ENCODE results near the gene VASH2. TPM values are rescaled to one million over a fixed set of nuclear protein-coding genes. Genes with fewer than 3 reads are reported as not detected.

Gene VASH2
- total RNA-seq, 2 donors from 2014 or later = 1.6 TPM; not detected in 1

DNA sequence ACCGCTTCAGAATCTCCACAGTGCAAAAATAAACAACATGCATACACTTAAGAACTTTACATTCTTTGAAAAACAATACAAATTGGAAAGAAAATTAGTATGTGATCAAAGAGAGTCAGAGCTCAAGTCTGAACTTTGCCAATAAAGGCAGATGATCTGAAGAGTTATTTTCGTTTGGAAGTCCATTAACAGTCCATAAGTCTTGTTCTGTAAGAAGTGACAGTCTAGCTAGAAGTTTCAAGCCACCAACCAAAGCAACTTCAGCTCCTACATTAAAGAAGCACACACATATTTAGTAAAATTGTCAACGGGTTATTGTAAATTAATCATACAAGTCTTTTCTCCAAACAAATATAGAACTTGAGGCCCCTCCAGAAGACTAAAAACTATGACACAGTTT lies 44.6 kb downstream of the VASH2 start:
- Histone ChIP-seq H3K9me3 (no peaks in the 10 kb centered on the region), H3K36me3 (replicated peaks in 1 of 2; ENCODE audit: insufficient read depth in 1 of 2, low read depth in 2 of 2) (peaks cover 4 to 9% of the 10 kb centered on the region in 2 donors), H3K27ac (no peak overlapping the region), H3K4me3 (no peak overlapping the region), H3K27me3 (no peaks in the 10 kb centered on the region), H3K4me1 (no peaks in the 10 kb centered on the region)
- DNase-seq (no peak), ATAC-seq (no peak)
- no peak for TF ChIP-seq POLR2A (IDR thresholded peaks at IDR 0.05)
- TF ChIP-seq, protein P1, sequence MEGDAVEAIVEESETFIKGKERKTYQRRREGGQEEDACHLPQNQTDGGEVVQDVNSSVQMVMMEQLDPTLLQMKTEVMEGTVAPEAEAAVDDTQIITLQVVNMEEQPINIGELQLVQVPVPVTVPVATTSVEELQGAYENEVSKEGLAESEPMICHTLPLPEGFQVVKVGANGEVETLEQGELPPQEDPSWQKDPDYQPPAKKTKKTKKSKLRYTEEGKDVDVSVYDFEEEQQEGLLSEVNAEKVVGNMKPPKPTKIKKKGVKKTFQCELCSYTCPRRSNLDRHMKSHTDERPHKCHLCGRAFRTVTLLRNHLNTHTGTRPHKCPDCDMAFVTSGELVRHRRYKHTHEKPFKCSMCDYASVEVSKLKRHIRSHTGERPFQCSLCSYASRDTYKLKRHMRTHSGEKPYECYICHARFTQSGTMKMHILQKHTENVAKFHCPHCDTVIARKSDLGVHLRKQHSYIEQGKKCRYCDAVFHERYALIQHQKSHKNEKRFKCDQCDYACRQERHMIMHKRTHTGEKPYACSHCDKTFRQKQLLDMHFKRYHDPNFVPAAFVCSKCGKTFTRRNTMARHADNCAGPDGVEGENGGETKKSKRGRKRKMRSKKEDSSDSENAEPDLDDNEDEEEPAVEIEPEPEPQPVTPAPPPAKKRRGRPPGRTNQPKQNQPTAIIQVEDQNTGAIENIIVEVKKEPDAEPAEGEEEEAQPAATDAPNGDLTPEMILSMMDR (IDR thresholded peaks at IDR 0.05) = no peak
- intact Hi-C loops (cut with DNase I) = no loop called here
- WGBS, 2 donors = 78 to 79% methylated on average over 3 of the region's 3 CpGs

DNA sequence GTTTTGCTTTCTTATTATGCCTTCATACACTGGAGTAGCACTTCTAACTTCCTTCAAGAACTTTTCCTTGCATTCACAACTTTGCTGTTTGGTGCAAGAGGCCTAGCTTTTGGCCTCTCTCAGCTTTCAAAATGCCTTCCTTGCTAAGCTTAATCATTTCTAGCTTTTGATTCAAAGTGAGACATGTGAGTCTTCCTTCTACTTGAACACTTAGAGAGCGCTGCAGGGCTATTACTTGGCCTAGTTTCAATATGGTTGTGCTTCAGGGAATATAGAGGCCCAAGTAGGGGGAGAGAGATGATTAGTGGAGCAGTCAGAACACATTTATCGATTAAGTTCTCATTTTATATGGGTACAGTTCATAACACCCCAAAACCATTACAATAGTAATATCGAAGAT lies 52.9 kb downstream of the VASH2 start:
- Histone ChIP-seq H3K4me1 (no peaks in the 10 kb centered on the region), H3K4me3 (no peak overlapping the region), H3K27ac (no peak overlapping the region), H3K27me3 (no peaks in the 10 kb centered on the region), H3K9me3 (no peaks in the 10 kb centered on the region), H3K36me3 (replicated peaks in 1 of 2; ENCODE audit: insufficient read depth in 1 of 2, low read depth in 2 of 2) (peaks cover 0 to 15% of the 10 kb centered on the region in 2 donors)
- ATAC-seq (no peak), DNase-seq (no peak)
- intact Hi-C loops (cut with DNase I) = no loop called here
- TF ChIP-seq POLR2A (IDR thresholded peaks at IDR 0.05) = no peak
- WGBS, 2 donors = 84 to 90% methylated on average over 3 of the region's 3 CpGs

DNA sequence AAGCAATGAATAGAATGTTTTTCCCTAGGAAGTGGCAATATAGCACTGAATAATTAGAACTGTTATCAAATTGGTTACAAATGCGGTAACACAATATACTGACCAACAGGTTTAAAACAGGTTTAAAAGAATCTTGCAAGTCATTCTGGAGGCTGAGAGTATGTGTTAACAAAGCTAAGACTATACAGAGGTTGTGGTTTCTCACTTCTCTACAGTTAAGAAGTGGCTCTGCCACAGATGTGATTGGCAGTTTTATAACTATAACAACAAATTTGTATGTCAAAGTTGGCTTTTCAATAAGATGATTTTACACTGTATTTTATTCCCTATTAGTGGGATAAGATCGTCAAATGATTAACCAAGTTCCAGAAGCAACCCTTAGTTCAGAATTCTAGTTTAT lies 58.2 kb downstream of the VASH2 start:
- Histone ChIP-seq H3K36me3 (replicated peaks in 1 of 2; ENCODE audit: insufficient read depth in 1 of 2, low read depth in 2 of 2) (peaks cover 3 to 6% of the 10 kb centered on the region in 2 donors), H3K4me3 (no peak overlapping the region), H3K27me3 (no peaks in the 10 kb centered on the region), H3K4me1 (no peaks in the 10 kb centered on the region), H3K9me3 (no peaks in the 10 kb centered on the region), H3K27ac (no peak overlapping the region)
- WGBS, 2 donors = 81 to 88% methylated on average over 2 of the region's 2 CpGs
- no peak for TF ChIP-seq POLR2A (IDR thresholded peaks at IDR 0.05)
- TF ChIP-seq, protein P1 (IDR thresholded peaks at IDR 0.05) = no peak
- DNase-seq (no peak), ATAC-seq (no peak)
- intact Hi-C loops (cut with DNase I) = no loop called here

DNA sequence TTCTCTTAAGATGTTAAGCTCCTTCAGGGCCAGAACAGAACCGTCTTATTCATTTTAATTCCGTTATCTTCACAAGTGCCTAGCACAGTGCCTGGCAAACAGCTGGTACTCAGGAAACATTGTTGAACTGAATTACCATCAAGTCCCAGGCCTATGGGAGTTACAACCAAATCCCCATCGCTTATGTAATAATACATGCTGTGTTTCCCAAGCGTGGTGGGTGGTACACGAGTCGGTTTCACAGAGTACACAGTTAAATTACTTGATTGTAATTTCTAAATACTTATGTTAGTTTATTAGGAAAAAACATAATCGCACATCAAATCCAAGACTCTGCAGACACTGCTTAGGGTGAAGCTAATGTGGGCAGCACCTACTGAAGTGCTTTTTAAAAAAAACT lies 64.3 kb downstream of the VASH2 start:
- peaks cover 11% of the 10 kb centered on the region for H3K4me1 ChIP-seq
- intact Hi-C loops (cut with DNase I) = no loop called here
- WGBS, 2 donors = 8 to 11% methylated on average over 7 of the region's 7 CpGs
- H3K27me3 ChIP-seq = no peaks in the 10 kb centered on the region
- TF ChIP-seq POLR2A (IDR thresholded peaks at IDR 0.05) = no peak
- TF ChIP-seq, protein P1 (IDR thresholded peaks at IDR 0.05) = no peak
- H3K27ac ChIP-seq = peak overlapping the region in 3 of 4 donors; percentile 79 to 90 (median 81)
- peak overlapping the region; percentile 88 to 91 for H3K4me3 ChIP-seq
- DNase-seq = no peak
- no peaks in the 10 kb centered on the region for H3K36me3 ChIP-seq (replicated peaks in 1 of 2; ENCODE audit: insufficient read depth in 1 of 2, low read depth in 2 of 2)
- no peaks in the 10 kb centered on the region for H3K9me3 ChIP-seq
- ATAC-seq = no peak

DNA sequence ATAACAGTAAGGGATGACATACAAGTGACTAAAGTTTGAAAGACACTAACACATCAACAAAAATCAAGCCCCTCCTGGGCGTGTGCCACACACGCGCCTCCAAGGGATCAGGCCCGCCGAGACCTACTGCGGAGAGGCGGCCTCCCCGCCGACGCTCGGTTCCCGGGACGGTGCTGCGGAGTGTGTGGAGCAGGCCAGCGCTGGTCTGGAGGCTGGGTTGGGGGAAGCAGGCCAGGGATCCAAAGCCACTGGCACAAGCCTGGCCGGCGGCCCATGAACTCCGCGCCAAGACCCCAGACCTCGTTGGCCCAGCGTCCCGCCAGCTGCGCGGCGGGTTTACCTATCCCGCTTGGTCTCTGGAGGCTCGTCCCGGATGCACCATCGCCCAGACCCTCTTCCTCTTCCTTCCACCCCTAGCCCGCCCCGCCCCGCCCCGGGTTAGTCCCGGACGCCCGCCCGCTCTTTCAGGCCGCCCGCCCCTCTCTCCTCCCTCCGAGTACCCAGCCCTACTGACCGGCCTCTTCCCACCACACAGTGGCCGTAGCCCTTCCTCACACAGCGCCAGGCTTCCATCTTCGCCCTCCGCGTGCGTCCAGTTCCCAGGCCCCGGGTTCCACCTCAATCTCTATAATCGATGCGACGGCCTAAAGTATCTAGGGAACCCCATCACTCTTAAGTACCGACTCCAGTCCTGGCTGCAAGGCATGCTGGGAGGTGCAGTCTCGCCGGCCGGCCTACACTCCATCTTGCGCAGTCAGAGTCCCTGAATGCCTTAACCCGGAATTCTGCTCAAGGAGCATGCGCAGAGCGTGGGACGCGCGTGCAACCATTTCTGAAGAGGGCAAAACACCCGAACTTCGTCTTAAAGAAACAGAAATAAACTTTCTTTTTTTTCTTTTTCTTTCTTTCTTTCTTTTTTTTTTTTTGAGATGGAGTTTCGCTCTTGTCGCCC lies 65.0 kb downstream of the VASH2 start, which contains the start of gene ANGEL2:
Gene ANGEL2 (minus strand): TSS at position 769 of the 952 bp plus-strand sequence. CDS start 196 bp downstream, at position 573.
- WGBS, 2 donors = 0 to 1% methylated on average over 65 to 66 of the region's 66 CpGs

More for the DNA sequence above, 65.0 kb downstream of the VASH2 start, which contains the start of gene ANGEL2:
- intact Hi-C loops (cut with DNase I) = no loop called here
- H3K27me3 ChIP-seq = no peaks in the 10 kb centered on the region
- H3K4me1 ChIP-seq = peaks cover 11% of the 10 kb centered on the region
- no peaks in the 10 kb centered on the region for H3K9me3 ChIP-seq
- ATAC-seq (peak; percentile 98), DNase-seq (peak; percentile 96 to 98 (median 97))
- TF ChIP-seq, protein P1 (IDR thresholded peaks at IDR 0.05) = no peak
- peak in 2 of 3 donors; percentile 75 for TF ChIP-seq POLR2A (IDR thresholded peaks at IDR 0.05)
- peak within 1 kb of the TSS; percentile 77 to 90 (median 80) for H3K27ac ChIP-seq
- no peaks in the 10 kb centered on the region for H3K36me3 ChIP-seq (replicated peaks in 1 of 2; ENCODE audit: insufficient read depth in 1 of 2, low read depth in 2 of 2)
- peak within 1 kb of the TSS; percentile 88 to 91 for H3K4me3 ChIP-seq
